Measurements from ENCODE around the gene ENOX1.
"Not testable (repeated sequence)": the region's sequence is repeated elsewhere in the genome, so short reads cannot be mapped to it uniquely, and the experiment has no call there.

Gene ENOX1

GRCh38 chr13:43416408-43416807 is 370.4 kb downstream of the ENOX1 start:
- DNase-seq, result not testable (repeated sequence)

- not testable (repeated sequence) for DNase-seq
Observed at GRCh38 chr13:43415903-43416391, 370.8 kb downstream of the ENOX1 start.

GRCh38 chr13:43414111-43414510 is 372.7 kb downstream of the ENOX1 start:
- no peak for DNase-seq

GRCh38 chr13:43411741-43412140 is 375.0 kb downstream of the ENOX1 start:
- DNase-seq, result no peak

GRCh38 chr13:43411211-43411610 is 375.6 kb downstream of the ENOX1 start:
- DNase-seq, result no peak

GRCh38 chr13:43408274-43408673 is 378.5 kb downstream of the ENOX1 start:
- DNase-seq, result no peak

GRCh38 chr13:43407023-43407581 is 379.7 kb downstream of the ENOX1 start:
- DNase-seq, result no peak

- no peak for DNase-seq
Observed at GRCh38 chr13:43405457-43405856, 381.3 kb downstream of the ENOX1 start.

GRCh38 chr13:43402380-43402779 is 384.4 kb downstream of the ENOX1 start:
- DNase-seq, result no peak

GRCh38 chr13:43401361-43401760 is 385.4 kb downstream of the ENOX1 start:
- no peak for DNase-seq

GRCh38 chr13:43397111-43397510 is 389.7 kb downstream of the ENOX1 start:
- no peak for DNase-seq

GRCh38 chr13:43391036-43391435 is 395.7 kb downstream of the ENOX1 start:
- no peak for DNase-seq

GRCh38 chr13:43390619-43391018 is 396.2 kb downstream of the ENOX1 start:
- DNase-seq, result no peak

- no peak for DNase-seq
Observed at GRCh38 chr13:43389983-43390382, 396.8 kb downstream of the ENOX1 start.

GRCh38 chr13:43389573-43389972 is 397.2 kb downstream of the ENOX1 start:
- no peak for DNase-seq

GRCh38 chr13:43388282-43389034 is 398.3 kb downstream of the ENOX1 start:
- no peak for DNase-seq

GRCh38 chr13:43387880-43388279 is 398.9 kb downstream of the ENOX1 start:
- DNase-seq, result no peak

- no peak for DNase-seq
Observed at GRCh38 chr13:43383498-43384165, 403.1 kb downstream of the ENOX1 start.

- DNase-seq, result no peak
Observed at GRCh38 chr13:43379738-43380137, 407.0 kb downstream of the ENOX1 start.

- DNase-seq, result no peak
Observed at GRCh38 chr13:43377973-43378372, 408.8 kb downstream of the ENOX1 start.

- DNase-seq, result no peak
Observed at GRCh38 chr13:43377149-43377548, 409.6 kb downstream of the ENOX1 start.

- no peak for DNase-seq
Observed at GRCh38 chr13:43376596-43376995, 410.2 kb downstream of the ENOX1 start.

GRCh38 chr13:43375797-43376465 is 410.8 kb downstream of the ENOX1 start:
- no peak for DNase-seq

Measured in activated T-cell treated with anti-CD3 and anti-CD28 coated beads for 4 hours (primary cell).